HG03469 (cell line): ENCODE data around the gene CCDC57.
"Not testable (repeated sequence)": the region's sequence is repeated elsewhere in the genome, so short reads cannot be mapped to it uniquely, and the experiment has no call there.

Experiments used
- ATAC-seq: cut with Tn5 transposase; IDR thresholded peaks from one replicate; pipeline ENCODE4 v1.9.1; 2021; ENCODE audit warnings: mild to moderate bottlenecking, moderate library complexity, moderate number of reproducible peaks; ENCODE audit not compliant: unreplicated experiment

The CCDC57 gene

GRCh38 chr17:82212331-82213250 is at the start of gene CCDC57:
Gene CCDC57 (minus strand): TSS chr17:82212842. CDS start chr17:82201944, 10,898 bp downstream.
- no peak for ATAC-seq

- no peak for ATAC-seq
Measured at GRCh38 chr17:82262344-82262743, 49.7 kb upstream of the CCDC57 start.

- not testable (repeated sequence) for ATAC-seq
Measured at GRCh38 chr17:82259972-82260961, 47.6 kb upstream of the CCDC57 start.

- ATAC-seq, result no peak
Measured at GRCh38 chr17:82258555-82258954, 45.9 kb upstream of the CCDC57 start.

- ATAC-seq, result no peak
Measured at GRCh38 chr17:82257473-82257872, 44.8 kb upstream of the CCDC57 start.

GRCh38 chr17:82256242-82256885 is 43.7 kb upstream of the CCDC57 start:
- no peak for ATAC-seq

- no peak for ATAC-seq
Measured at GRCh38 chr17:82255402-82255972, 42.8 kb upstream of the CCDC57 start.

- not testable (repeated sequence) for ATAC-seq
Measured at GRCh38 chr17:82254746-82255145, 42.1 kb upstream of the CCDC57 start.

- not testable (repeated sequence) for ATAC-seq
Measured at GRCh38 chr17:82254096-82254495, 41.5 kb upstream of the CCDC57 start.

GRCh38 chr17:82253179-82253544 is 40.5 kb upstream of the CCDC57 start:
- ATAC-seq, result no peak

- ATAC-seq, result no peak
Measured at GRCh38 chr17:82252511-82253178, 40.0 kb upstream of the CCDC57 start.

GRCh38 chr17:82250868-82251500 is 38.3 kb upstream of the CCDC57 start:
- ATAC-seq, result no peak

- ATAC-seq, result no peak
Measured at GRCh38 chr17:82249896-82250581, 37.4 kb upstream of the CCDC57 start.

GRCh38 chr17:82248815-82249674 is 36.4 kb upstream of the CCDC57 start:
- no peak for ATAC-seq

GRCh38 chr17:82247856-82248671 is 35.4 kb upstream of the CCDC57 start:
- ATAC-seq, result no peak

- no peak for ATAC-seq
Measured at GRCh38 chr17:82247182-82247823, 34.7 kb upstream of the CCDC57 start.
